GM12872 (cell line): ENCODE measurements around the gene ZDHHC5.

ENCODE experiments used
- CTCF ChIP-seq: IDR thresholded peaks from 3 replicates; pipeline ENCODE4 v1.5.1; 2011; ENCODE audit warnings: low read depth, mild to moderate bottlenecking, low read length, moderate library complexity; ENCODE audit not compliant: insufficient read depth

The ZDHHC5 gene

GRCh38 chr11:57675176-57675941 is 7.4 kb downstream of the ZDHHC5 start:
- no peak for TF ChIP-seq CTCF

GRCh38 chr11:57679396-57679795 is 11.5 kb downstream of the ZDHHC5 start:
- TF ChIP-seq CTCF = no peak

- no peak for TF ChIP-seq CTCF
Observed at GRCh38 chr11:57680552-57680874, 12.6 kb downstream of the ZDHHC5 start.

- TF ChIP-seq CTCF = no peak
Observed at GRCh38 chr11:57681168-57681567, 13.3 kb downstream of the ZDHHC5 start.

- no peak for TF ChIP-seq CTCF
Observed at GRCh38 chr11:57698843-57699365, 31.0 kb downstream of the ZDHHC5 start.

GRCh38 chr11:57699813-57700212 is 31.9 kb downstream of the ZDHHC5 start:
- no peak for TF ChIP-seq CTCF

GRCh38 chr11:57700425-57700824 is 32.5 kb downstream of the ZDHHC5 start:
- no peak for TF ChIP-seq CTCF
